Brain microvascular endothelial cell (primary cell): ENCODE measurements around the gene HIVEP3.

ENCODE experiments used
- DNase-seq: peaks from one replicate; pipeline ENCODE4 v3.0.0-alpha.2; 2020
- H3K27ac ChIP-seq: fragments of 250-450 bp; sonication (Bioruptor Pico); 2 replicates; pipeline ENCODE4 v1.5.1; 2020; ENCODE audit warnings: mild to moderate bottlenecking, moderate library complexity
- H3K27me3 ChIP-seq: fragments of 250-450 bp; sonication (Bioruptor Pico); replicated peaks from 2 replicates; pipeline ENCODE4 v1.5.1; 2020; ENCODE audit warnings: mild to moderate bottlenecking
- H3K36me3 ChIP-seq: fragments of 250-450 bp; sonication (Bioruptor Pico); replicated peaks from 2 replicates; pipeline ENCODE4 v1.5.1; 2020; ENCODE audit warnings: mild to moderate bottlenecking
- H3K4me3 ChIP-seq: 2 replicates; pipeline ENCODE4 v1.5.1; 2011; ENCODE audit warnings: low read depth, mild to moderate bottlenecking, control low read depth, low read length, moderate library complexity
- CTCF ChIP-seq: IDR thresholded peaks from 2 replicates; pipeline ENCODE4 v1.5.1; 2011; ENCODE audit warnings: low read depth, mild to moderate bottlenecking, moderate library complexity, low read length, control low read depth, inconsistent platforms; ENCODE audit errors: missing control alignments
- in situ Hi-C: cut with HindIII; loops from 2 replicates; pipeline ENCODE4 v1.10.0; 2017; ENCODE audit warnings: low sequenced_read_pairs, low pct_ligation_motif_present

The HIVEP3 gene

GRCh38 chr1:41586230-41586629 lies 332.5 kb downstream of the HIVEP3 start:
- in situ Hi-C loops, result no loop called here
- no peak for TF ChIP-seq CTCF
- H3K27ac ChIP-seq, result no peak overlapping the region
- H3K4me3 ChIP-seq, result no peak overlapping the region
- no peaks in the 10 kb centered on the region for H3K27me3 ChIP-seq
- no peaks in the 10 kb centered on the region for H3K36me3 ChIP-seq
- DNase-seq, result no peak

GRCh38 chr1:41583658-41584547 lies 334.8 kb downstream of the HIVEP3 start:
- in situ Hi-C loops, result no loop called here

GRCh38 chr1:41582851-41583657 lies 335.7 kb downstream of the HIVEP3 start:
- no peak for DNase-seq
- in situ Hi-C loops, result no loop called here
- no peak for TF ChIP-seq CTCF
- H3K27ac ChIP-seq, result no peak overlapping the region
- H3K27me3 ChIP-seq, result no peaks in the 10 kb centered on the region
- H3K4me3 ChIP-seq, result no peak overlapping the region
- H3K36me3 ChIP-seq, result no peaks in the 10 kb centered on the region

More at GRCh38 chr1:41583658-41584547, 334.8 kb downstream of the HIVEP3 start:
- no peaks in the 10 kb centered on the region for H3K36me3 ChIP-seq
- no peaks in the 10 kb centered on the region for H3K27me3 ChIP-seq
- DNase-seq, result no peak
- peak; percentile 12 for TF ChIP-seq CTCF
- no peak overlapping the region for H3K27ac ChIP-seq
- no peak overlapping the region for H3K4me3 ChIP-seq

GRCh38 chr1:41582351-41582750 lies 336.4 kb downstream of the HIVEP3 start:
- no peak for TF ChIP-seq CTCF
- no peak for DNase-seq
- Histone ChIP-seq H3K27ac (no peak overlapping the region), H3K4me3 (no peak overlapping the region), H3K36me3 (no peaks in the 10 kb centered on the region), H3K27me3 (no peaks in the 10 kb centered on the region)
- in situ Hi-C loops, result no loop called here

GRCh38 chr1:41582004-41582325 lies 336.8 kb downstream of the HIVEP3 start:
- no peak for TF ChIP-seq CTCF
- no peaks in the 10 kb centered on the region for H3K27me3 ChIP-seq
- in situ Hi-C loops, result no loop called here
- DNase-seq, result no peak
- H3K4me3 ChIP-seq, result no peak overlapping the region
- no peaks in the 10 kb centered on the region for H3K36me3 ChIP-seq
- H3K27ac ChIP-seq, result no peak overlapping the region
